H1 (cell line): ENCODE results near the gene UNC119B. TPM values are rescaled to one million over a fixed set of nuclear protein-coding genes. Genes with fewer than 3 reads are reported as not detected.

Experiments
- CTCF ChIA-PET: fragments of 300-600 bp; sonication (Branson Sonifier 250); formaldehyde crosslinking; loops from one replicate; lab custom pipeline; 2021; ENCODE audit not compliant: partially characterized antibody; lab: Charles Lee
- POLR2A ChIA-PET: fragments of 300-600 bp; sonication (Branson Sonifier 250); formaldehyde crosslinking; loops from one replicate; lab custom pipeline; 2021; ENCODE audit warnings: inconsistent platforms; ENCODE audit not compliant: partially characterized antibody; lab: Charles Lee
- DNase-seq, 2 experiments: peaks; one replicate each; pipeline versions ENCODE4 v3.0.0 to v3.0.0-alpha.2; 2010 to 2022; ENCODE audit warnings: low spot score in 2 of 2, low read depth in 1 of 2, mixed read lengths in 1 of 2
- FAIRE-seq: peaks from 2 replicates; lab custom pipeline; 2011; peaks lifted over from hg19 to GRCh38; lab: Jason Lieb, UNC
- H2AFZ ChIP-seq: 2 replicates; pipeline ENCODE4 v1.8.1; 2012; ENCODE audit warnings: low read length, inconsistent platforms
- H2AK5ac ChIP-seq: 2 replicates; pipeline ENCODE4 v1.6.1; 2013; ENCODE audit warnings: low read depth, low read length
- H2BK120ac ChIP-seq: replicated peaks from 2 replicates; pipeline ENCODE3; 2013; ENCODE audit warnings: low read depth, low read length, inconsistent platforms
- H2BK12ac ChIP-seq: 2 replicates; pipeline ENCODE4 v1.6.1; 2013; ENCODE audit warnings: low read depth, low read length
- H2BK15ac ChIP-seq: 2 replicates; pipeline ENCODE4 v1.6.1; 2013; ENCODE audit warnings: low read length
- H2BK20ac ChIP-seq: 2 replicates; pipeline ENCODE4 v1.6.1; 2013; ENCODE audit warnings: low read length
- H2BK5ac ChIP-seq: 2 replicates; pipeline ENCODE4 v1.6.1; 2013; ENCODE audit warnings: low read depth, low read length
- H3K14ac ChIP-seq: 2 replicates; pipeline ENCODE4 v1.6.1; 2013; ENCODE audit warnings: inconsistent platforms; ENCODE audit not compliant: insufficient read length
- H3K18ac ChIP-seq: 2 replicates; pipeline ENCODE4 v1.6.1; 2013; ENCODE audit warnings: low read length; ENCODE audit errors: extremely low read depth
- H3K23ac ChIP-seq: 2 replicates; pipeline ENCODE4 v1.6.1; 2013; ENCODE audit warnings: inconsistent platforms; ENCODE audit not compliant: insufficient read length
- H3K23me2 ChIP-seq: 2 replicates; pipeline ENCODE4 v1.6.1; 2013; ENCODE audit warnings: low read depth, low read length
- H3K27ac ChIP-seq: 2 replicates; pipeline ENCODE4 v1.6.1; 2011; ENCODE audit warnings: low read depth, low read length, inconsistent platforms
- H3K27me3 ChIP-seq, 4 experiments: replicated peaks in 1 of 4; 1 replicate in 1 of 4; 2 replicates in 3 of 4; pipeline versions ENCODE4 v1.6.1 to v1.8.1; 2011 to 2013; ENCODE audit warnings: low read length in 3 of 4, mild to moderate bottlenecking in 3 of 4, inconsistent platforms in 2 of 4, mixed read lengths in 2 of 4, moderate library complexity in 1 of 4; ENCODE audit not compliant: control insufficient read depth in 3 of 4, insufficient read depth in 3 of 4; ENCODE audit errors: extremely low read depth in 1 of 4
- H3K36me3 ChIP-seq, 4 experiments: 2 replicates each; pipeline versions ENCODE4 v1.6.1 to v1.8.1; 2011 to 2013; ENCODE audit warnings: mild to moderate bottlenecking in 4 of 4, low read length in 3 of 4, moderate library complexity in 2 of 4, control low read depth in 1 of 4, inconsistent platforms in 1 of 4; ENCODE audit not compliant: insufficient read depth in 4 of 4, control insufficient read depth in 2 of 4
- H3K4ac ChIP-seq: replicated peaks from 2 replicates; pipeline ENCODE3; 2013; ENCODE audit warnings: low read length, low read depth, mixed read lengths, inconsistent platforms; ENCODE audit not compliant: insufficient read length
- H3K4me1 ChIP-seq, 4 experiments: replicated peaks in 1 of 4; 1 replicate in 1 of 4; 2 replicates in 3 of 4; pipeline versions ENCODE4 v1.6.1 to v1.8.1; 2011 to 2013; ENCODE audit warnings: low read length in 3 of 4, inconsistent platforms in 2 of 4, mixed read lengths in 1 of 4; ENCODE audit not compliant: insufficient read depth in 4 of 4, control insufficient read depth in 3 of 4
- H3K4me2 ChIP-seq, 2 experiments: 2 replicates each; pipeline versions ENCODE4 v1.6.1 to v1.8.1; 2011 to 2013; ENCODE audit warnings: low read depth in 2 of 2, low read length in 2 of 2, control low read depth in 1 of 2, inconsistent platforms in 1 of 2, mild to moderate bottlenecking in 1 of 2; ENCODE audit not compliant: insufficient read depth in 1 of 2
- H3K4me3 ChIP-seq, 4 experiments: fragments of 200-600, 300-600 bp in 1 of 4; sonication (generic), shearing (Covaris generic), sonication (Bioruptor Twin) in 1 of 4; 2 replicates each; pipeline versions ENCODE4 v1.5.1 to v1.8.1; 2011 to 2016; ENCODE audit warnings: low read length in 4 of 4, low read depth in 3 of 4, control low read depth in 2 of 4, inconsistent platforms in 2 of 4, mild to moderate bottlenecking in 2 of 4, mixed read lengths in 1 of 4, moderate library complexity in 1 of 4; ENCODE audit not compliant: insufficient read depth in 2 of 4; ENCODE audit errors: extremely low read depth in 1 of 4
- H3K56ac ChIP-seq: replicated peaks from 2 replicates; pipeline ENCODE3; 2013; ENCODE audit warnings: low read depth, mild to moderate bottlenecking, mixed read lengths, low read length, inconsistent platforms; ENCODE audit not compliant: insufficient read length
- H3K79me1 ChIP-seq: 2 replicates; pipeline ENCODE4 v1.6.1; 2013; ENCODE audit warnings: low read depth, low read length, control low read depth
- H3K79me2 ChIP-seq, 2 experiments: 2 replicates each; pipeline versions ENCODE4 v1.6.1 to v1.8.1; 2012 to 2013; ENCODE audit warnings: low read length in 2 of 2, mild to moderate bottlenecking in 2 of 2, inconsistent platforms in 1 of 2; ENCODE audit not compliant: insufficient read depth in 2 of 2, control insufficient read depth in 1 of 2
- H3K9ac ChIP-seq, 4 experiments: replicated peaks in 1 of 4; 1 replicate in 1 of 4; 2 replicates in 3 of 4; pipeline versions ENCODE4 v1.6.1 to v1.8.1; 2011 to 2013; ENCODE audit warnings: low read depth in 3 of 4, low read length in 3 of 4, control low read depth in 2 of 4, mild to moderate bottlenecking in 2 of 4, moderate library complexity in 2 of 4, inconsistent platforms in 1 of 4; ENCODE audit errors: extremely low read depth in 1 of 4
- H3K9me3 ChIP-seq, 2 experiments: 2 replicates each; pipeline versions ENCODE4 v1.6.1 to v1.8.1; 2012 to 2013; ENCODE audit warnings: mild to moderate bottlenecking in 2 of 2, moderate library complexity in 2 of 2, control low read depth in 1 of 2, inconsistent platforms in 1 of 2, low read depth in 1 of 2, low read length in 1 of 2, mixed read lengths in 1 of 2; ENCODE audit not compliant: insufficient read depth in 2 of 2
- H4K20me1 ChIP-seq, 2 experiments: replicated peaks in 1 of 2; 2 replicates each; pipeline versions ENCODE3 to v1.8.1; 2011 to 2013; ENCODE audit warnings: inconsistent platforms in 2 of 2, low read length in 2 of 2, mild to moderate bottlenecking in 1 of 2; ENCODE audit not compliant: insufficient read depth in 2 of 2, control insufficient read depth in 1 of 2
- H4K5ac ChIP-seq: 2 replicates; pipeline ENCODE4 v1.6.1; 2013; ENCODE audit warnings: low read length, low read depth, mixed read lengths, inconsistent platforms; ENCODE audit not compliant: insufficient read length
- H4K8ac ChIP-seq: 2 replicates; pipeline ENCODE4 v1.8.0; 2013; ENCODE audit warnings: mild to moderate bottlenecking, moderate library complexity, low read length, inconsistent platforms; ENCODE audit not compliant: insufficient read depth; ENCODE audit errors: extremely low read depth
- H4K91ac ChIP-seq: replicated peaks from 2 replicates; pipeline ENCODE3; 2013; ENCODE audit warnings: low read length, mixed read lengths, inconsistent platforms; ENCODE audit not compliant: insufficient read length
- ASH2L ChIP-seq: fragments of 200-600, 300-600 bp; sonication (generic); IDR thresholded peaks from one replicate; pipeline ENCODE4 v1.7.1; 2017; ENCODE audit warnings: low read length
- E2F6 ChIP-seq: IDR thresholded peaks from 2 replicates; pipeline ENCODE4 v1.6.1; 2012; ENCODE audit warnings: inconsistent platforms
- SIRT6 ChIP-seq: IDR thresholded peaks from one replicate; pipeline ENCODE4 v1.7.1; 2012; ENCODE audit warnings: low read length, inconsistent platforms
- WGBS, 2 experiments: shearing (Covaris generic) in 1 of 2; methylation state at CpG; one replicate each; pipeline versions ENCODE4 v1.1.6 to v1.1.7; 2013 to 2015; ENCODE audit warnings: low lambda C conversion rate in 2 of 2, mixed read lengths in 2 of 2, inconsistent platforms in 1 of 2, low coverage in 1 of 2, missing lambda C conversion rate in 1 of 2; ENCODE audit not compliant: insufficient replicate concordance in 2 of 2, insufficient coverage in 1 of 2, insufficient read length in 1 of 2; ENCODE audit errors: extremely low coverage in 1 of 2, missing lambda C conversion rate in 1 of 2; 5-methylcytosine and 5-hydroxymethylcytosine counted together
- polyA plus RNA-seq, 7 experiments: library from polyadenylated mRNA; depleted of rRNA in 3 of 7; stranded (reverse) in 5 of 7; unstranded in 2 of 7; fragments of >200 nt in 5 of 7; fragments of 200-250 nt in 2 of 7; gene quantifications; 1 replicate in 5 of 7; 2 replicates in 1 of 7; 4 replicates in 1 of 7; pipeline versions ENCODE4 v1.2.1 to v1.2.3, GENCODE V29; 2011 to 2013; ENCODE audit warnings: missing spikeins in 2 of 7, mixed read lengths in 2 of 7
- total RNA-seq: library from RNA; stranded (reverse); fragmentation: NEBNext Ultra II Directional; extraction: Animal tissue kit (Norgen Biotek cat#: 25700); gene quantifications from 2 replicates; pipeline ENCODE4 v1.2.1, GENCODE V29; 2021

Gene UNC119B
- total and polyA plus RNA-seq, 2 of the 8 experiments (the other 6 are each of a cell fraction or from before 2014, with no cell fraction given), result 40.5 to 50.1 TPM

GRCh38 chr12:120674097-120674636 lies 36.1 kb upstream of the UNC119B start:
- H2BK20ac ChIP-seq, result no peak overlapping the region
- H3K18ac ChIP-seq, result no peak overlapping the region
- H2BK12ac ChIP-seq, result no peak overlapping the region
- no peak overlapping the region for H3K56ac ChIP-seq
- no peak overlapping the region for H2BK120ac ChIP-seq
- TF ChIP-seq E2F6 (no peak), SIRT6 (no peak), ASH2L (no peak)
- no peaks in the 10 kb centered on the region for H4K20me1 ChIP-seq
- no peak overlapping the region for H3K27ac ChIP-seq
- no peaks in the 10 kb centered on the region for H3K23me2 ChIP-seq
- H3K4me2 ChIP-seq, result no peak overlapping the region
- DNase-seq (no peak), FAIRE-seq (no peak)
- H3K27me3 ChIP-seq, result no peaks in the 10 kb centered on the region
- no peak overlapping the region; the same call in 1 of the 2 replicates for H4K8ac ChIP-seq
- no peak overlapping the region for H2BK5ac ChIP-seq
- H3K9me3 ChIP-seq, result no peaks in the 10 kb centered on the region
- no peaks in the 10 kb centered on the region for H3K36me3 ChIP-seq
- POLR2A ChIA-PET, result interaction anchor here (1.2 to 1.3 kb wide), 2 partner anchors 25 kb away, joined by 3 read pairs; no protein-coding TSS in a partner anchor
- no peak overlapping the region for H4K91ac ChIP-seq
- no peak overlapping the region for H3K4me3 ChIP-seq
- no peak overlapping the region for H2AK5ac ChIP-seq
- no peak overlapping the region for H3K4ac ChIP-seq
- no peak overlapping the region; a peak in 1 of 7 replicates for H3K9ac ChIP-seq
- no peak overlapping the region for H2BK15ac ChIP-seq
- H4K5ac ChIP-seq, result no peak overlapping the region
- peaks cover 4 to 5% (median 5%) of the 10 kb centered on the region in 4 experiments for H3K4me1 ChIP-seq
- H2AFZ ChIP-seq, result no peak overlapping the region
- no peaks in the 10 kb centered on the region for H3K79me1 ChIP-seq
- H3K23ac ChIP-seq, result no peak overlapping the region
- CTCF ChIA-PET, result interaction anchor here (1.0 to 10.3 kb wide), 5 partner anchors 16 to 92 kb away, joined by 3 to 83 read pairs (median 5); partner anchors contain the start of gene POP5
- H3K14ac ChIP-seq, result no peak overlapping the region
- H3K79me2 ChIP-seq, result no peaks in the 10 kb centered on the region
- WGBS, 2 experiments, result 89% methylated on average over 6 of the region's 6 CpGs; no CpG with 5 or more reads in 1 of the 2 experiments
